WTC11 (cell line): Measurements from ENCODE around the gene MAML2. TPM values are rescaled to one million over a fixed set of nuclear protein-coding genes. Genes with fewer than 3 reads are reported as not detected.

ENCODE experiments used
- ATAC-seq: fragments of 200-7000 bp; cut with Tn5 transposase; 2 replicates; pipeline ENCODE4 v1.10.0; 2021; ENCODE audit warnings: mild to moderate bottlenecking, moderate library complexity
- Bru-seq: library from RNA; stranded (reverse); fragments of 400-500 nt; gene quantifications from one replicate; lab custom pipeline; 2021; lab: Mats Ljungman, UMichigan
- CTCF ChIA-PET: fragments of 300-600 bp; sonication (Branson Sonifier 250); formaldehyde crosslinking; loops from one replicate; lab custom pipeline; 2021; ENCODE audit warnings: antibody characterized with exemption; lab: Charles Lee
- POLR2A ChIA-PET: fragments of 350-600 bp; sonication (Branson Sonifier 250); formaldehyde crosslinking; loops from one replicate; lab custom pipeline; 2021; ENCODE audit warnings: antibody characterized with exemption; lab: Charles Lee
- DNase-seq: peaks from one replicate; pipeline ENCODE4 v3.0.0; 2021; ENCODE audit warnings: low spot score
- H3K27ac Mint-ChIP-seq: 2 replicates; pipeline ENCODE4 v1.8.0; 2021; ENCODE audit warnings: mixed read lengths
- H3K27me3 Mint-ChIP-seq: 2 replicates; pipeline ENCODE4 v1.8.0; 2021; ENCODE audit warnings: low read depth, mild to moderate bottlenecking, moderate library complexity, mixed read lengths
- H3K36me3 Mint-ChIP-seq: 2 replicates; pipeline ENCODE4 v1.8.0; 2021; ENCODE audit warnings: mixed read lengths
- H3K4me1 Mint-ChIP-seq: 2 replicates; pipeline ENCODE4 v1.8.0; 2022; ENCODE audit warnings: mixed read lengths
- H3K4me3 Mint-ChIP-seq: 2 replicates; pipeline ENCODE4 v1.8.0; 2021; ENCODE audit warnings: mild to moderate bottlenecking, moderate library complexity, mixed read lengths
- H3K9me3 Mint-ChIP-seq: 2 replicates; pipeline ENCODE4 v1.8.0; 2021; ENCODE audit warnings: mixed read lengths
- ARID4B ChIP-seq: sonication (generic); formaldehyde crosslinking; IDR thresholded peaks from 2 replicates; pipeline ENCODE4 v1.8.0; 2023; ENCODE audit warnings: missing genetic modification reagents, mild to moderate bottlenecking, borderline replicate concordance
- EMX1 ChIP-seq: fragments of 250-450 bp; sonication (Bioruptor Pico); IDR thresholded peaks from 2 replicates; pipeline ENCODE4 v1.8.0; 2021; ENCODE audit warnings: mild to moderate bottlenecking
- ETV6 ChIP-seq: sonication (generic); formaldehyde crosslinking; IDR thresholded peaks from 2 replicates; pipeline ENCODE4 v1.8.1; 2022; ENCODE audit warnings: mild to moderate bottlenecking, missing genetic modification reagents
- FOXK1 ChIP-seq: sonication (generic); formaldehyde crosslinking; IDR thresholded peaks from 2 replicates; pipeline ENCODE4 v1.8.0; 2022; ENCODE audit warnings: mild to moderate bottlenecking, moderate library complexity, missing genetic modification reagents
- HMGXB4 ChIP-seq: sonication (generic); formaldehyde crosslinking; IDR thresholded peaks from 2 replicates; pipeline ENCODE4 v1.8.1; 2023; ENCODE audit warnings: mild to moderate bottlenecking, moderate library complexity, missing genetic modification reagents
- NFYB ChIP-seq: sonication (generic); formaldehyde crosslinking; conservative IDR thresholded peaks from 2 replicates; pipeline ENCODE4 v1.8.0; 2022; ENCODE audit warnings: low read depth, missing genetic modification reagents
- NR2C2 ChIP-seq: sonication (generic); formaldehyde crosslinking; IDR thresholded peaks from 2 replicates; pipeline ENCODE4 v1.8.0; 2022; ENCODE audit warnings: mild to moderate bottlenecking, missing genetic modification reagents
- PRDM15 ChIP-seq: sonication (generic); formaldehyde crosslinking; IDR thresholded peaks from 2 replicates; pipeline ENCODE4 v1.8.0; 2022; ENCODE audit warnings: missing genetic modification reagents
- RELA ChIP-seq: sonication (generic); formaldehyde crosslinking; IDR thresholded peaks from 2 replicates; pipeline ENCODE4 v1.8.1; 2022; ENCODE audit warnings: missing genetic modification reagents, mild to moderate bottlenecking, borderline replicate concordance
- SOX15 ChIP-seq: fragments of 250-450 bp; sonication (Bioruptor Pico); IDR thresholded peaks from 2 replicates; pipeline ENCODE4 v1.9.0; 2021; ENCODE audit warnings: mild to moderate bottlenecking
- SP1 ChIP-seq: sonication (generic); formaldehyde crosslinking; conservative IDR thresholded peaks from 2 replicates; pipeline ENCODE4 v1.8.1; 2022; ENCODE audit warnings: missing genetic modification reagents
- ZBTB21 ChIP-seq: sonication (generic); formaldehyde crosslinking; IDR thresholded peaks from 2 replicates; pipeline ENCODE4 v1.8.1; 2023; ENCODE audit warnings: mild to moderate bottlenecking, missing genetic modification reagents, borderline replicate concordance
- long read RNA-seq, 3 experiments: library from RNA in 1 of 3; library from capped mRNA in 1 of 3; library from polyadenylated mRNA in 1 of 3; unstranded in 2 of 3; stranded (forward) in 1 of 3; transcript quantifications; one replicate each; pipeline ENCODE4 v2.0.0, GENCODE V29; 2021
- total RNA-seq: library from RNA; stranded (reverse); gene quantifications from 3 replicates; pipeline ENCODE4 v1.2.3, GENCODE V29; 2021
- TF ChIP-seq, protein P1 (sequence below): fragments of 200-600 bp; IDR thresholded peaks from 2 replicates; pipeline ENCODE4 v1.8.0; 2022; ENCODE audit warnings: antibody characterized with exemption
- TF ChIP-seq, protein P2 (sequence below): sonication (generic); formaldehyde crosslinking; IDR thresholded peaks from 2 replicates; pipeline ENCODE4 v1.8.0; 2023; ENCODE audit warnings: mild to moderate bottlenecking, missing genetic modification reagents

MAML2 gene
- total RNA-seq (5.1 to 8.1 TPM (median 5.2 TPM) in 3 replicates), Bru-seq, nascent RNA (percentile 69 among the genes with signal in this experiment)
- long read RNA-seq, experiment 1, full-length matches to known transcripts = 6 of 29 reads
- long read RNA-seq, experiment 1, partial matches to known transcripts = 0 of 29 reads
- long read RNA-seq, experiment 1, other reads (novel, unspliced or antisense) = 23 of 29 reads
- long read RNA-seq, experiment 2, full-length matches to known transcripts = 3 of 9 reads
- long read RNA-seq, experiment 2, partial matches to known transcripts = 0 of 9 reads
- long read RNA-seq, experiment 2, other reads (novel, unspliced or antisense) = 6 of 9 reads
- long read RNA-seq, experiment 3 = 0 reads

DNA sequence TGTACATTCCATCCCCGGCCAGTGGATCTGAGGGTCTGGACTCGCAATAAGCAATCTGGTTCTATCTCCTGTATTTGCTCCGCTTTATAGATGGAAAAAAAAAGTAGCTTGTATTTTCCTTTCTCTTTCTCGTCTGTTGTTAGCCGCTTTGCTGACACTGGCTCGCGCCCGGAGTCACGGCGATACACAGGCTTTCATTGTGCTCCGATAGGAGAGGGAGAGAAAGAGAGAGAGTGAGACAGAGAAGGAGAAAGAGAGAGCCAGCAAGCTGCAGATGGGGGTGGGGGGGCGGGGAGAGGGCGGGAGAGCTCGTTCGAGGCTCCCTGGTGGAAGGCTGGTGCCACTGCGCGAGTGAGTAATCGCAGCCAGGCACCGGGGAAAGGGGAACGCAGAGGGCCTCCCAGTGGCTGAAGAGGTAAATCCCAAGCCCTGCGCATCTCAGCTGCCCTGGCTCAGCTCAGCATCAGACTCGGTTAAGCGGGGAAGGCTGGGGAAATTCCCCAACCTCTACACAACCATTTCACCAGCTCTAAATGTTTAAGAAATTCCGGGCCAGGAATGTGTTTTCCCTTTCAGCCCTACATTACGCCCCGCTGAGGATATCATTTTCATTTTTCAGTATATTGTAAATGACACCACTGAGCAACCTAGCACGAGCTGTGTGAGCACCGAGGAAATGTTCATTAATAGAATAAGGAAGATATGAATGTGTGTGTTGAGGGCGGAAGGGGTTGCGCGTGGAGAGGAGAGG lies at the start of gene MAML2:
Gene MAML2, minus strand, starts transcription at position 235 of the 751 bp plus-strand sequence. CDS start 1,300 bp downstream, outside the sequence.
- CTCF ChIA-PET = interaction anchor here (0.6 to 5.2 kb wide), 103 partner anchors 8 to 1629 kb away, joined by 3 to 107 read pairs (median 5); partner anchors contain the start of genes CCDC82, FAM76B and JRKL
- DNase-seq (peak; percentile 94), ATAC-seq (peak; percentile 97)
- POLR2A ChIA-PET = interaction anchor here (0.6 to 1.3 kb wide), 6 partner anchors 11 to 553 kb away, joined by 3 to 13 read pairs (median 4); partner anchors contain the start of genes CCDC82, CEP57 and JRKL
- peaks cover 45% of the 10 kb centered on the region for H3K4me1 Mint-ChIP-seq
- no peak for TF ChIP-seq HMGXB4 (CRISPR knock-in tag)
- TF ChIP-seq EMX1 (CRISPR knock-in tag) = no peak
- TF ChIP-seq, protein P1, sequence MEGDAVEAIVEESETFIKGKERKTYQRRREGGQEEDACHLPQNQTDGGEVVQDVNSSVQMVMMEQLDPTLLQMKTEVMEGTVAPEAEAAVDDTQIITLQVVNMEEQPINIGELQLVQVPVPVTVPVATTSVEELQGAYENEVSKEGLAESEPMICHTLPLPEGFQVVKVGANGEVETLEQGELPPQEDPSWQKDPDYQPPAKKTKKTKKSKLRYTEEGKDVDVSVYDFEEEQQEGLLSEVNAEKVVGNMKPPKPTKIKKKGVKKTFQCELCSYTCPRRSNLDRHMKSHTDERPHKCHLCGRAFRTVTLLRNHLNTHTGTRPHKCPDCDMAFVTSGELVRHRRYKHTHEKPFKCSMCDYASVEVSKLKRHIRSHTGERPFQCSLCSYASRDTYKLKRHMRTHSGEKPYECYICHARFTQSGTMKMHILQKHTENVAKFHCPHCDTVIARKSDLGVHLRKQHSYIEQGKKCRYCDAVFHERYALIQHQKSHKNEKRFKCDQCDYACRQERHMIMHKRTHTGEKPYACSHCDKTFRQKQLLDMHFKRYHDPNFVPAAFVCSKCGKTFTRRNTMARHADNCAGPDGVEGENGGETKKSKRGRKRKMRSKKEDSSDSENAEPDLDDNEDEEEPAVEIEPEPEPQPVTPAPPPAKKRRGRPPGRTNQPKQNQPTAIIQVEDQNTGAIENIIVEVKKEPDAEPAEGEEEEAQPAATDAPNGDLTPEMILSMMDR = peak; percentile 50; the same call in 1 of the 2 replicates
- TF ChIP-seq SP1 (CRISPR knock-in tag) = peak; percentile 53; the same call in 1 of the 2 replicates
- no peak for TF ChIP-seq NR2C2 (CRISPR knock-in tag)
- TF ChIP-seq RELA (CRISPR knock-in tag) = no peak
- TF ChIP-seq, protein P2, sequence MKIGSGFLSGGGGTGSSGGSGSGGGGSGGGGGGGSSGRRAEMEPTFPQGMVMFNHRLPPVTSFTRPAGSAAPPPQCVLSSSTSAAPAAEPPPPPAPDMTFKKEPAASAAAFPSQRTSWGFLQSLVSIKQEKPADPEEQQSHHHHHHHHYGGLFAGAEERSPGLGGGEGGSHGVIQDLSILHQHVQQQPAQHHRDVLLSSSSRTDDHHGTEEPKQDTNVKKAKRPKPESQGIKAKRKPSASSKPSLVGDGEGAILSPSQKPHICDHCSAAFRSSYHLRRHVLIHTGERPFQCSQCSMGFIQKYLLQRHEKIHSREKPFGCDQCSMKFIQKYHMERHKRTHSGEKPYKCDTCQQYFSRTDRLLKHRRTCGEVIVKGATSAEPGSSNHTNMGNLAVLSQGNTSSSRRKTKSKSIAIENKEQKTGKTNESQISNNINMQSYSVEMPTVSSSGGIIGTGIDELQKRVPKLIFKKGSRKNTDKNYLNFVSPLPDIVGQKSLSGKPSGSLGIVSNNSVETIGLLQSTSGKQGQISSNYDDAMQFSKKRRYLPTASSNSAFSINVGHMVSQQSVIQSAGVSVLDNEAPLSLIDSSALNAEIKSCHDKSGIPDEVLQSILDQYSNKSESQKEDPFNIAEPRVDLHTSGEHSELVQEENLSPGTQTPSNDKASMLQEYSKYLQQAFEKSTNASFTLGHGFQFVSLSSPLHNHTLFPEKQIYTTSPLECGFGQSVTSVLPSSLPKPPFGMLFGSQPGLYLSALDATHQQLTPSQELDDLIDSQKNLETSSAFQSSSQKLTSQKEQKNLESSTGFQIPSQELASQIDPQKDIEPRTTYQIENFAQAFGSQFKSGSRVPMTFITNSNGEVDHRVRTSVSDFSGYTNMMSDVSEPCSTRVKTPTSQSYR (CRISPR knock-in tag) = no peak
- TF ChIP-seq ZBTB21 = no peak
- TF ChIP-seq ETV6 (CRISPR knock-in tag) = peak; percentile 17; the same call in 1 of the 2 replicates
- no peak for TF ChIP-seq SOX15
- TF ChIP-seq NFYB = no peak
- no peaks in the 10 kb centered on the region for H3K36me3 Mint-ChIP-seq
- peak within 1 kb of the TSS; percentile 94 for H3K4me3 Mint-ChIP-seq
- H3K27me3 Mint-ChIP-seq = no peaks in the 10 kb centered on the region
- H3K9me3 Mint-ChIP-seq = peaks cover under 1% of the 10 kb centered on the region
- H3K27ac Mint-ChIP-seq = peak within 1 kb of the TSS; percentile 80; the same call in 1 of the 2 replicates

- no peak overlapping the region for H3K27ac Mint-ChIP-seq
- DNase-seq (no peak), ATAC-seq (no peak)
- CTCF ChIA-PET = interaction anchor here (4.0 kb wide), 1 partner anchor 49 kb away, joined by 38 read pairs; the partner anchor contains the start of gene MAML2
- peaks cover 8% of the 10 kb centered on the region for H3K27me3 Mint-ChIP-seq
- POLR2A ChIA-PET = no interaction called here
- H3K36me3 Mint-ChIP-seq = peaks cover 22% of the 10 kb centered on the region
- peaks cover 24% of the 10 kb centered on the region for H3K4me1 Mint-ChIP-seq
- peaks cover 21% of the 10 kb centered on the region for H3K9me3 Mint-ChIP-seq
- peak overlapping the region; percentile 24; the same call in 1 of the 2 replicates for H3K4me3 Mint-ChIP-seq
- TF ChIP-seq PRDM15 (CRISPR knock-in tag) (no peak), FOXK1 (no peak), ARID4B (CRISPR knock-in tag) (no peak), RELA (CRISPR knock-in tag) (no peak)
These were observed 48.8 kb upstream of the MAML2 start for GRCh38 chr11:96391698-96392307.
